K562 (cell line): Measurements from ENCODE around the gene PRKAG2. TPM values are rescaled to one million over a fixed set of nuclear protein-coding genes. Genes with fewer than 3 reads are reported as not detected.
A peak's percentile ranks its signal among the peaks of the same experiment; 100 is the strongest.

Experiments
- ATAC-seq: fragments of 200-7000 bp; cut with Tn5 transposase; 3 replicates; pipeline ENCODE4 v1.9.1; 2020; ENCODE audit warnings: moderate library complexity
- BruUV-seq: library from RNA; stranded (reverse); fragments of 400-500 nt; replicated peaks from 2 replicates; lab custom pipeline; 2021; lab: Mats Ljungman, UMichigan
- CTCF ChIA-PET: fragments of 300-600 bp; formaldehyde crosslinking; extraction: SDS; loops from one replicate; lab custom pipeline; 2021; ENCODE audit warnings: low intra/inter-chr PET ratio; lab: Yijun Ruan, JAX
- POLR2A ChIA-PET: fragments of 300-600, 350-650 bp; sonication (Branson Sonifier 250); formaldehyde crosslinking; extraction: SDS; loops from one replicate; lab custom pipeline; 2021; ENCODE audit warnings: antibody characterized with exemption, inconsistent platforms; lab: Yijun Ruan, JAX
- DNase-seq, 4 experiments: peaks; one replicate each; pipeline versions ENCODE4 v3.0.0 to v3.0.0-alpha.2; 2011 to 2018; ENCODE audit warnings: low spot score in 3 of 4, mixed read lengths in 3 of 4; ENCODE audit errors: extremely low read depth in 1 of 4
- FAIRE-seq: peaks from 2 replicates; lab custom pipeline; 2011; peaks lifted over from hg19 to GRCh38; lab: Jason Lieb, UNC
- H2AFZ ChIP-seq: 2 replicates; pipeline ENCODE4 v1.6.0; 2011; ENCODE audit warnings: low read depth, low read length, control low read depth, inconsistent platforms
- H3K27ac ChIP-seq: fragments of 200-600 bp; 3 replicates; pipeline ENCODE4 v1.8.0; 2011; ENCODE audit warnings: low read depth, mild to moderate bottlenecking, control low read depth, inconsistent platforms, low read length, moderate library complexity, mixed read lengths; ENCODE audit errors: extremely low read depth
- H3K27me3 ChIP-seq, 2 experiments: fragments of 300-600 bp in 1 of 2; 2 replicates in 1 of 2; 3 replicates in 1 of 2; pipeline versions ENCODE4 v1.6.0 to v1.8.0; 2011; ENCODE audit warnings: inconsistent platforms in 2 of 2, low read length in 2 of 2, mild to moderate bottlenecking in 1 of 2, mixed read lengths in 1 of 2, moderate library complexity in 1 of 2; ENCODE audit not compliant: control insufficient read depth in 2 of 2, insufficient read depth in 2 of 2
- H3K36me3 ChIP-seq: fragments of 300-600 bp; 3 replicates; pipeline ENCODE4 v1.8.0; 2011; ENCODE audit warnings: mild to moderate bottlenecking, low read length, inconsistent platforms; ENCODE audit not compliant: control insufficient read depth, insufficient read depth
- H3K4me1 ChIP-seq, 2 experiments: fragments of 200-600 bp in 1 of 2; replicated peaks in 1 of 2; 2 replicates in 1 of 2; 3 replicates in 1 of 2; pipeline versions ENCODE4 v1.5.1 to v1.8.0; 2011; ENCODE audit warnings: inconsistent platforms in 2 of 2, low read length in 2 of 2, mild to moderate bottlenecking in 1 of 2, mixed read lengths in 1 of 2, moderate library complexity in 1 of 2; ENCODE audit not compliant: control insufficient read depth in 2 of 2, insufficient read depth in 2 of 2
- H3K4me2 ChIP-seq: 2 replicates; pipeline ENCODE4 v1.6.1; 2011; ENCODE audit warnings: low read length, control low read depth, inconsistent platforms, mixed read lengths; ENCODE audit not compliant: insufficient read depth
- H3K4me3 ChIP-seq: fragments of 200-600 bp; sonication (generic), shearing (Covaris generic); 2 replicates; pipeline ENCODE4 v1.5.1; 2016; ENCODE audit warnings: control low read depth, inconsistent platforms
- H3K79me2 ChIP-seq: fragments of 200-600 bp; 3 replicates; pipeline ENCODE4 v1.8.0; 2011; ENCODE audit warnings: low read length, inconsistent platforms; ENCODE audit not compliant: control insufficient read depth, insufficient read depth
- H3K9ac ChIP-seq, 2 experiments: 2 replicates each; pipeline versions ENCODE4 v1.6.0 to v1.6.1; 2011; ENCODE audit warnings: low read depth in 2 of 2, low read length in 2 of 2, control low read depth in 1 of 2, inconsistent platforms in 1 of 2, mild to moderate bottlenecking in 1 of 2, mixed read lengths in 1 of 2; ENCODE audit not compliant: insufficient read depth in 1 of 2
- H3K9me1 ChIP-seq: one replicate; pipeline ENCODE4 v1.6.0; 2011; ENCODE audit warnings: inconsistent platforms, mild to moderate bottlenecking, low read length, moderate library complexity; ENCODE audit not compliant: control insufficient read depth, insufficient read depth
- H3K9me3 ChIP-seq: replicated peaks from 2 replicates; pipeline ENCODE4 v1.5.1; 2011; ENCODE audit warnings: low read depth, low read length, inconsistent platforms; ENCODE audit not compliant: control insufficient read depth, insufficient read depth
- H4K20me1 ChIP-seq: replicated peaks from 2 replicates; pipeline ENCODE4 v1.6.1; 2011; ENCODE audit warnings: low read length, inconsistent platforms, mixed read lengths; ENCODE audit not compliant: control insufficient read depth, insufficient read depth
- PRDM10 ChIP-seq: fragments of 450-650 bp; IDR thresholded peaks from 2 replicates; pipeline ENCODE4 v1.6.1; 2018; ENCODE audit not compliant: partially characterized antibody
- SMARCC2 ChIP-seq: fragments of 450-650 bp; IDR thresholded peaks from 2 replicates; pipeline ENCODE4 v1.6.1; 2017; ENCODE audit warnings: antibody characterized with exemption, moderate library complexity, mild to moderate bottlenecking, low read depth
- WGBS: fragments of 100-300 bp; shearing (Covaris generic); methylation state at CpG from one replicate; pipeline ENCODE4 v1.1.6; 2016; ENCODE audit warnings: low coverage, mixed read lengths; ENCODE audit not compliant: insufficient coverage; ENCODE audit errors: missing lambda C conversion rate; 5-methylcytosine and 5-hydroxymethylcytosine counted together
- in situ Hi-C: fragments of 300-500 bp; cut with MboI; formaldehyde crosslinking; loops from 4 replicates; pipeline ENCODE4 v1.15.0; 2018; ENCODE audit warnings: inconsistent platforms, mixed read lengths
- intact Hi-C: fragments of 100-400 bp; cut with micrococcal nuclease; formaldehyde crosslinking; loops from 2 replicates; pipeline ENCODE4 v1.14.2; 2022
- polyA plus RNA-seq, 8 experiments: library from polyadenylated mRNA; depleted of rRNA in 4 of 8; stranded (reverse) in 5 of 8; unstranded in 3 of 8; fragments of >200 nt; fragmentation: Nextera tagmentation in 2 of 8; fragmentation: Illumina TruSeq in 1 of 8; extraction: Ambion mirVana in 2 of 8; extraction: Trizol in 1 of 8; gene quantifications; 2 replicates each; pipeline versions ENCODE4 v1.2.1 to v1.2.3, GENCODE V29; 2011 to 2014; ENCODE audit warnings: inconsistent platforms in 1 of 8, missing spikeins in 1 of 8
- total RNA-seq, 7 experiments: library from RNA; depleted of rRNA in 6 of 7; stranded (reverse); fragments of >200 nt in 6 of 7; fragmentation: Illumina TruSeq in 2 of 7; extraction: Trizol in 2 of 7; gene quantifications; 2 replicates each; pipeline versions ENCODE4 v1.2.1 to v1.2.3, GENCODE V29; 2011 to 2021; ENCODE audit warnings: low replicate concordance in 1 of 7

The PRKAG2 gene
- total and polyA plus RNA-seq, 9 of the 15 experiments (the other 6 are each of a cell fraction or from before 2014, with no cell fraction given) = 0.99 to 5.6 (median 3.3) TPM

DNA sequence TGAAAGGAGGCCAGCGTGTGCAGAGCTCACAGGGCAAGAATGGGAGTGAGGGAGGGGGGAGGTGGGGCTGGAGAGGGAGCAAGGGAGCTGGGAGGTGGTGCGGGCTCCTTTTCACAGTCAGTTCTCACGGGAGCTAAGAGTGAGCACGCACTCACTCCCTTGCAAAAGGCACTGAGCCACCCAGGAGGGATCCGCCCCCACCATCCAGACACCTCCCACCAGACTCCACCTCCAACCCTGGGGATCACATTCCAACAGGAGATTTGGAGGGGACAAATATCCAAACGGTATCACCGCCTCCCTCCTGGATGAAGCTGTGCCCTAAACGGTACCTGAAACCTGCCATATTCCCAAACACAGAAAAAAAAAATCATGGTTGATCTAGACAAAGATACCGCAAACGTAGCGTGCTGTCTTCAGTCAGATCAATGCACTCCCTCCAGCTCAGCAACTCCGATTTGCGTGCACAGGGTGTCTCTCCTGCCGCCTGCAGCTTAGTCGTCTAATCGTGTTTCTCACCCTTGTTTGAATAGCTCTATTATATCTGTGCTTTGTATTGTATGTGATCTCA, 20.3 kb upstream of the PRKAG2 start:
- H3K4me2 ChIP-seq = no peak overlapping the region
- no peaks in the 10 kb centered on the region for H3K9me1 ChIP-seq
- no TSS peak for BruUV-seq
- H3K4me3 ChIP-seq = no peak overlapping the region
- DNase-seq = no peak
- under 1% methylated on average over 15 of the region's 16 CpGs for WGBS
- 0 out of 3 replicates have a peak, but pooled peaks have one; percentile 19 for ATAC-seq
- intact Hi-C loops (no loop called here), in situ Hi-C loops (no loop called here)
- no peak for FAIRE-seq
- H4K20me1 ChIP-seq = no peaks in the 10 kb centered on the region
- H3K9me3 ChIP-seq = no peaks in the 10 kb centered on the region
- ChIA-PET POLR2A (interaction anchor here (0.6 kb wide), 1 partner anchor 27 kb away, joined by 4 read pairs; no protein-coding TSS in a partner anchor), CTCF (no interaction called here)
- H3K27ac ChIP-seq = no peak overlapping the region
- H3K9ac ChIP-seq = no peak overlapping the region
- no peak overlapping the region for H2AFZ ChIP-seq
- no peak for TF ChIP-seq SMARCC2
- TF ChIP-seq PRDM10 = peak; percentile 39
- H3K4me1 ChIP-seq = no peaks in the 10 kb centered on the region
- no peaks in the 10 kb centered on the region for H3K36me3 ChIP-seq
- no peaks in the 10 kb centered on the region for H3K79me2 ChIP-seq
- H3K27me3 ChIP-seq = peaks cover 79 to 98% of the 10 kb centered on the region in 2 experiments
